OCI-LY3 (cell line): ENCODE data around the gene PLEKHH2.
"Not testable (repeated sequence)": the region's sequence is repeated elsewhere in the genome, so short reads cannot be mapped to it uniquely, and the experiment has no call there.

ENCODE experiments used
- H2AFZ ChIP-seq: fragments of 200-600, 300-600 bp; shearing (Covaris generic); 2 replicates; pipeline ENCODE4 v1.6.0; 2014; ENCODE audit warnings: antibody characterized with exemption, low read depth, low read length
- H3K27ac ChIP-seq: fragments of 200-600, 300-600 bp; sonication (generic); 2 replicates; pipeline ENCODE4 v1.5.1; 2014; ENCODE audit warnings: mild to moderate bottlenecking, low read length, moderate library complexity, mixed read lengths
- H3K27me3 ChIP-seq: fragments of 200-600, 300-600 bp; sonication (generic); 2 replicates; pipeline ENCODE4 v1.6.1; 2014; ENCODE audit warnings: low read depth, low read length, mixed read lengths
- H3K36me3 ChIP-seq: fragments of 200-600, 300-600 bp; sonication (generic); replicated peaks from 2 replicates; pipeline ENCODE3; 2014; ENCODE audit warnings: low read depth, low read length, mixed read lengths
- H3K4me1 ChIP-seq: fragments of 300-600, 200-600 bp; sonication (generic); 2 replicates; pipeline ENCODE4 v1.6.1; 2014; ENCODE audit warnings: low read length, mixed read lengths
- H3K4me2 ChIP-seq: fragments of 200-600, 300-600 bp; sonication (generic); 2 replicates; pipeline ENCODE4 v1.6.1; 2014; ENCODE audit warnings: low read length, mixed read lengths
- H3K4me3 ChIP-seq: fragments of 300-600, 200-600 bp; sonication (generic); 2 replicates; pipeline ENCODE4 v1.5.1; 2014; ENCODE audit warnings: antibody characterized with exemption, mild to moderate bottlenecking, low read length, moderate library complexity
- H3K79me2 ChIP-seq: fragments of 300-600, 200-600 bp; shearing (Covaris generic); 2 replicates; pipeline ENCODE4 v1.6.1; 2014; ENCODE audit warnings: mild to moderate bottlenecking, low read length, mixed read lengths
- H3K9ac ChIP-seq: fragments of 300-600, 200-600 bp; shearing (Covaris generic); 2 replicates; pipeline ENCODE4 v1.6.0; 2014; ENCODE audit warnings: mild to moderate bottlenecking, low read length, moderate library complexity
- H3K9me3 ChIP-seq: fragments of 200-600, 300-600 bp; shearing (Covaris generic); 2 replicates; pipeline ENCODE4 v1.6.1; 2014; ENCODE audit warnings: low read length, mixed read lengths; ENCODE audit not compliant: insufficient read depth
- H4K20me1 ChIP-seq: fragments of 200-600, 300-600 bp; sonication (generic); 2 replicates; pipeline ENCODE4 v1.6.1; 2016; ENCODE audit warnings: low read length, mixed read lengths; ENCODE audit not compliant: insufficient read depth
- CTCF ChIP-seq: fragments of 200-600, 300-600 bp; sonication (generic); IDR thresholded peaks from 2 replicates; pipeline ENCODE4 v1.5.1; 2014; ENCODE audit warnings: antibody characterized with exemption, low read length, low read depth
- EZH2phosphoT487 ChIP-seq: fragments of 200-600 bp; shearing (Covaris generic); IDR thresholded peaks from 2 replicates; pipeline ENCODE4 v1.6.1; 2018; ENCODE audit warnings: antibody characterized with exemption, mixed run types, low read depth

Gene PLEKHH2

GRCh38 chr2:43631618-43632317 is 5.3 kb upstream of the PLEKHH2 start:
- Histone ChIP-seq H2AFZ (no peak overlapping the region), H3K4me2 (no peak overlapping the region), H3K36me3 (no peaks in the 10 kb centered on the region)

GRCh38 chr2:43634604-43635306 is 2.3 kb upstream of the PLEKHH2 start:
- no peaks in the 10 kb centered on the region for H3K79me2 ChIP-seq
- no peaks in the 10 kb centered on the region for H3K36me3 ChIP-seq
- peaks cover 27% of the 10 kb centered on the region for H3K27me3 ChIP-seq
- H3K9ac ChIP-seq: no peak overlapping the region
- no peaks in the 10 kb centered on the region for H3K9me3 ChIP-seq
- H4K20me1 ChIP-seq: no peaks in the 10 kb centered on the region
- H3K4me2 ChIP-seq: no peak overlapping the region
- H3K27ac ChIP-seq: no peak overlapping the region
- H3K4me3 ChIP-seq: no peak overlapping the region
- TF ChIP-seq EZH2phosphoT487 (no peak), CTCF (no peak)
- no peaks in the 10 kb centered on the region for H3K4me1 ChIP-seq
- no peak overlapping the region for H2AFZ ChIP-seq

More at GRCh38 chr2:43631618-43632317, 5.3 kb upstream of the PLEKHH2 start:
- Histone ChIP-seq H4K20me1 (no peaks in the 10 kb centered on the region), H3K4me3 (no peak overlapping the region), H3K27me3 (peaks cover 31% of the 10 kb centered on the region), H3K27ac (no peak overlapping the region), H3K9me3 (no peaks in the 10 kb centered on the region), H3K79me2 (no peaks in the 10 kb centered on the region), H3K4me1 (no peaks in the 10 kb centered on the region), H3K9ac (no peak overlapping the region)
- no peak for TF ChIP-seq EZH2phosphoT487
- TF ChIP-seq CTCF: no peak

- not testable (repeated sequence) for H2AFZ ChIP-seq, H3K4me3 ChIP-seq, H3K36me3 ChIP-seq, H3K4me1 ChIP-seq, H3K9ac ChIP-seq, H3K9me3 ChIP-seq, H4K20me1 ChIP-seq, H3K4me2 ChIP-seq, H3K27ac ChIP-seq, H3K79me2 ChIP-seq
- H3K27me3 ChIP-seq: peaks cover 23% of the 10 kb centered on the region
Observed at GRCh38 chr2:43636153-43636552, 907 bp upstream of the PLEKHH2 start.

- H3K27ac ChIP-seq: no peak overlapping the region
- no peaks in the 10 kb centered on the region for H3K9me3 ChIP-seq
- no peaks in the 10 kb centered on the region for H3K79me2 ChIP-seq
- H3K4me1 ChIP-seq: no peaks in the 10 kb centered on the region
- no peaks in the 10 kb centered on the region for H3K36me3 ChIP-seq
- no peak overlapping the region for H3K4me3 ChIP-seq
- H3K27me3 ChIP-seq: peaks cover 23% of the 10 kb centered on the region
- H3K9ac ChIP-seq: no peak overlapping the region
- H3K4me2 ChIP-seq: no peak overlapping the region
- no peaks in the 10 kb centered on the region for H4K20me1 ChIP-seq
- H2AFZ ChIP-seq: no peak overlapping the region
- TF ChIP-seq EZH2phosphoT487 (no peak), CTCF (no peak)
Observed at GRCh38 chr2:43636621-43637020, 439 bp upstream of the PLEKHH2 start.
